HG02870 (cell line): Measurements from ENCODE around the gene XIRP2.
"Not testable (repeated sequence)": the region's sequence is repeated elsewhere in the genome, so short reads cannot be mapped to it uniquely, and the experiment has no call there.

ENCODE experiments used
- ATAC-seq: cut with Tn5 transposase; IDR thresholded peaks from one replicate; pipeline ENCODE4 v1.9.1; 2021; ENCODE audit warnings: mild to moderate bottlenecking, moderate library complexity; ENCODE audit not compliant: unreplicated experiment

The XIRP2 gene

DNA sequence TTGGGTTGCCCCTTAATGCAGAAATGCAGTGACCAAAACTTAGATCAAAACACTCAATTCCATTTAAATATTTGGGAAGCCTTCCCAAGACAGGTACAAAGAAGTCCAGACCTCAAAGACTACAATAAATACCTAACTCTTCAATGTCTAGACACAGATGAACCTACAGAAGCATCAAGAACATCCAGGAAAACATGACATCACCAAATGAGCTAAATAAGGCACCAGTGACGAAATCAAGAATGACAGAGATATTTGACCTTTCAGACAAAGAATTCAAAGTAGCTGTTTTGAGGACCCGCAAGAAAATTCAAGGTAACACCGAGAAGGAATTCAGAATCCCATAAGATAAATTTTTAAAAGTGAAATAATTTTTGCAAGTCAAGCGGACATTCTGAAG lies 140.2 kb downstream of the XIRP2 start:
- no peak for ATAC-seq

DNA sequence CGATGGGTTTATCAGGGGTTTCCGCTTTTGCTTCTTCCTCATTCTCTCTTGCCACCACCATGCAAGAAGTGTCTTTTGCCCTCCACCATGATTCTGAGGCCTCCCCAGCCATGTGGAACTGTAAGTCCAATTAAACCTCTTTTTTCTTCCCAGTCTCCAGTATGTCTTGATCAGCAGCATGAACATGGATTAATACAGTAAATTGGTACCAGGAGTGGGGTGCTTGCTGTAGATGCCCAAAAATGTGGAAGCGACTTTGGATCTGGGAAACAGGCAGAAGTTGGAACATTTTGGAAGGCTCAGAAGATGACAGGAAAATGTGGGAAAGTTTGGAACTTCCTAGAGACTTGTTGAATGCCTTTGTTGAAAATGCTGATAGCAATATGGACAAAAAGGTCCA lies 146.7 kb downstream of the XIRP2 start:
- not testable (repeated sequence) for ATAC-seq

DNA sequence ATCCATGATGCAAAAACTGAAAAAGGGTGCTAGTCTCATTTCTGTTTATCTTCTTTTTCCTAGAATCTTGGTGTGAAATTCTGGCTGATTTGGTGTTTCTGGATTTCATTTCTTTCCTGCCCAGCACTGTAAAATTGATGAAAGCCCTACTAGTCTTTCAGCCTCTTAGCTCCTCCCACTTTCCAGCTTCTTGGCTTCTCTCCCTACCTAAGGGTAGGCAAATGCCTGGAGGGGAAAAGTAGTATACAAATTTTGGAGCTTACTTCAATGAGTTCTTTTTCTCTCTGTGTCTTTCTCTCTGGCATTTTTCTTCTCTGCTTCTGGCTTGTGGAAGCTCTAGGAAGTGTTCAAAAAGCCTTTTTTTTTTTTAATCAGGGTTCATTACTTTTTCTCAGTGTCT lies 160.5 kb downstream of the XIRP2 start:
- ATAC-seq = no peak

DNA sequence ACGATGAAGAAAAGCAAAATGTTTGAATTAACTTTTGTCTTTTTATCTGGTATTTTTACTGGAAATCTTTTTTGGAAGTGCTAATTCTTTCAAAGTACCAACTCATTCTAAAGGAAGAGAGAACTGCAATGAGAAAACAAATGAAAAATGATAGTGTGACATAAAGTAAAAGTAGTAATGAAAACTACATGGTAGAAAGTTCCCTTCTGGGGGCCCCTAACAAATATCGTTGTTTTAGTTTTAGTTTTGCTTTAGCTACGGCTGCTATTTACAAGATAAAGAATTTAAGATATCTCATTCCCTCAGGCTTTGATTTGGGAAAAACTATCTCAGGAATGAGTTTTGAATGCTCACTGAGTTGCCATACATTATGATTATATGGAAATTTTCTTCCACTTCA lies 161.4 kb downstream of the XIRP2 start:
- ATAC-seq = no peak

DNA sequence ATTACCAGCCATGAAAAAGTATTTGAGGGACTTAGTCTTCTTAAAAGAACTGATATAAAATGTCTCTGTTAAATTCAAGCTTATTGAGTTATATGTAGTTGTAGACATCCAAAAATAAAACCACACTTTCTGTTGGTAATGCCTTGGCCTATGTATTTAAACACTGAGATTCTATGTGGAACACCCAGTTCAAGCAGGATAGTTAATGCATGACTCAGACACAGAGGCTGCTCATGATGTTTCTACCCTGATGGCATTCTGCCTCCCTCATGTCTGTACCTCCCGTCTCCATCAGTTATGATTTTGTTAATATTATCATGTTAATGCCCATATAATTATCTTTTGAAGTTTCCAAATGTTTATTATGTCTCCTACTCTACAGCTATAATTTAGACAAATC lies 164.5 kb downstream of the XIRP2 start:
- ATAC-seq = no peak

DNA sequence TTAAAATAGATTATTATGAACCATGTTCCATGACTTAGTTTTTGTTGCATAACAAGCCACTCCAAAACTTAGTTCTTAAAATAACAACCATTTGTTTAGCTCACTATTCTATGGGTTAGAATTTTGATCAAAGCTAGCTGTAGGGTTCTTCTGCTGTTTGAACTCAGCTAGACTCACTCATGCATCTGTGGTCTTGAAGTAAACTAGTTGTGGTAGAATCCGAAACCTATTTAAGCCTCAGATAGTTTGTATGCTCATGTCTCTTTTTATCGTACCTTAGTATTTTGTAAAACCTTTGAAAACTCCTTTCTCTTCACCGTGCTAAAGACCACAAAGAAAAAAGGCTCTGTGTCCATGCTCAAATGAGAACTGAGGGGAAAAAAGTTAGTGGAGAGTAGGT lies 166.6 kb downstream of the XIRP2 start:
- peak; percentile 66 for ATAC-seq

DNA sequence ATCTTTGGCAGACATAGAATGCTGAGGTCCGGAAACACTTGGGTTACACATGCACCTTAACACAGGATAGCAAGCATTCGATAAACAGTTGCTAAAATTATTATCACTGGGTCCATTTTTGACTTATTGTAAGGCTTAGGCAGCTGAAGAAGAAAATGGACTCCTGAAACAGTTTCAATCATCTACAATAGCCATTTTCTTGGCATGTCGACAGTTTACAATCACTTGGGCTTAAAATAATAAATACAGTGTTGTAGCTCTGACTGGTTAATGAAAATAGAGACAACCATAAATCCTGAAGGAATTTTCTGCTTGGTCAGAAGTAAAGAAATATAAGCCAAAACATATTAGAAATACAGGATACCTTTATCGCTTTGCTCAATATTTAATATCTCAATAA lies 169.2 kb downstream of the XIRP2 start:
- no peak for ATAC-seq

DNA sequence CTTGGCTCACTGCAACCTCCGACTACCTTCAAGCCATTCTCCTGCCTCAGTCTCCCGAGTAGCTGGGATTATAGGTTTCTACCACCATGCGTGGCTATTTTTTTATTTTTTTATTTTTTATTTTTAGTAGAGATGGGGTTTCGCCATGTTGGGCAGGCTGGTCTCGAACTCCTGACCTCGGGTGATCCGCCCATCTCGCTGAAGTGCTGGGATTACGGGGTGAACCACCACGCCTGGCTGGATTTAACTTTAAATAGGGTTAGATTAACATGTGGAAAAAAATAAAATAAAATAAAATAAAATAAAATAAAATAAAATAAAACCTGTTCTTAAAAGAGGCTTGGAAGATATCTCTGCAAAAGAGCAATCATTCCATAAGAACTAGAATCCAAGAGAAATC lies 170.9 kb downstream of the XIRP2 start:
- no peak for ATAC-seq

DNA sequence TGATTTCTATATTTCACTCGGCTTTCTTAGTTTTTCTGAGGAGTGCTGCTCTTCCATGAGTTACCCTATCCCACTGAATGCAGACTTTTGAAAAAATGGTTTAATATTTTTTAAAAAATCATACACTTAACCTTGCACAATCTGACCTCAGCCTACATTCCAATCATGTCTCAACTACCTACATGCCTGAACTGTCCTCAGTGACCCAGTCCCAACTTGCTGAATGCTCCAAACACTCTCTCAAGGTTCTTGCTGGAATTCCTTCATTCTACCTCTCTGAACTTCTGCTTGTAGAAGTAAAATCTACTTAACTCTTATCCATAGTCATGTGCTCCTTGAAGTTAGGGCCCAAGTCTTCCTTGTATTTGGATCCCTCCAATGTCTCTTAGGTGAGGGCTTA lies 181.6 kb downstream of the XIRP2 start:
- ATAC-seq = no peak

DNA sequence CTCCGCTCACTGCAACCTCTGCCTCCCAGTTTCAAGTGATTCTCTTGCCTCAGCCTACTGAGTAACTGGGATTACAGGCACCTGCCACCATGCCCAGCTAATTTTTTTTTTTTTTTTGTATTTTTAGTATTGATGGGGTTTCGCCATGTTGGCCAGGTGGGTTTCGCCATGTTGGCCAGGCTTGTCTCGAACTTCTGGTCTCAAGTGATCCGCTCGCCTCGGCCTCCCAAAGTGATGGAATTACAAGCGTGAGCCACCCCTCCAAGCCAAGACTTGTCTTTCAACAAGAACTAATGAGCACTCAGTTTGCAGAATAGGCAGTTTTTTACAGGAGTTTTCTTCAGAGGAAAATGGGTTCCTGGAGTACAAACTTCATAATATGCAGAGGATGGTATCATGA lies 187.4 kb downstream of the XIRP2 start:
- ATAC-seq = not testable (repeated sequence)

DNA sequence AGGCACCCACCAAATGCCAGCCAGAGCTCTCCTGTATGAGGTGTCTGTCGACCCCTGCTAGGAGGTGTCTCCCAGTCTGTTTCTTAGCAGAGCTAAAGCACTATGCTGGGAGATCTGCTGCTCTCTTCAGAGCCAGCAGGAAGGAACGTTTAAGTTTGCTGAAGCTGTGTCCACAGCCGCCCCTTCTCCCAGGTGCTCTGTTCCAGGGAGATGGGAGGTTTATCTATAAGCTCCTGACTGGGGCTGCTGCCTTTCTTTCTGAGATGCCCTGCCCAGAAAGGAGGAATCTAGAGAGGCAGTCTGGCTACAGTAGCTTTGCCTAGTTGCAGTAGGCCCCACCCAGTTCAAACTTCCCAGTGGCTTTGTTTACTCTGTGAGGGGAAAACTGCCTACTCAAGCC lies 210.7 kb downstream of the XIRP2 start:
- ATAC-seq = not testable (repeated sequence)

DNA sequence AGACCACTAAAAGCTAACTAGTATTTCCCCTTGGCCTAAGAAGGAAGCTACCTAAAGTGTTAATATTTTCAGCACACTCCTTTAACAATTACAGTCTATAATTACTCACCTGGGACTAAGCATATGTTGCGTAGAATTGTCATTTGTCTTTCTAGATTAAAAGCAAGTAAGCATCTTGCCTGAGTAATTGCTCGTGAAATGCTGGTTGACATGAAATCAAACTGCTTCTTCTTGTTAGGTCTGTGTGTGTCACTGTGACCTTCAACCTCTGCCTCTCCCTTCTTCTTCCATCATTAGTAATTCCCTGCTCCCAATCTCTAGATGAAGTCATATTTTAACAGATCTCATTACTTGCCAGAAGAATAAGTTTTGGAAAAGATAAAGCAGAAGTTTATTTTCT lies 212.2 kb downstream of the XIRP2 start:
- no peak for ATAC-seq

DNA sequence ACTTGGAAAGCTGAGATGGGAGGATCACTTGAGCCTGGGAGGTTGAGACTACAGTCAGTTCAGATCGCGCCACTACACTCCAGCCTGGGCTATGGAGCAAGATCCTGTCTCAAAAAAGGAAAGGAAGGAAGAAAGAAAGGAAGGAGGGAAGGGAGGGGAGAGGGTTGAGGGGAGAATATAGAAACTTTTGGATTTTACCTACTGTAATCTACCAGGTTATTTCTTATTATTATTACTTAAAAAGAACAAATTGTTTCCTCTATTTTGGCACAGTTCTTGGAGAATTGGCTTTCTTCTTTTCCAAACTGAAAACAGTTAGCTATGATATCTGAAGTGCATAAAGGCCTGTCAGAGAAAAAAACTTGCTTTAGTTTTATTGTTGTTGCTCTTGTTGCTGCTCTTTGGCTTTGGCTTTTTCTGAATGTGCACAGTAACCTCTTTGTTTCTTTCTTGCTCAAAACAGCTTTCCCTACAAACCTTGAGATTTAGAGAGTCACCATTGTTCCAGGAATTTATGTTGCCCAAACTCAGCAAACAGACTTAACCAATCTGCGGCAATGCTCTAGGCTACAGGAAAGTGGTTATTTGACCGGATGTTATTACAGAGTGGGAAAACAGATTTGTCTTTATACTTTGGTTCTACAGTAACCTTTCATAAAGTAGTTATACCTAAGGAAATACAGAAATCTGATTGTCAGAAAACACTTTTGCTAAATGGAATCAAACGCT lies 214.9 kb downstream of the XIRP2 start:
- no peak for ATAC-seq

DNA sequence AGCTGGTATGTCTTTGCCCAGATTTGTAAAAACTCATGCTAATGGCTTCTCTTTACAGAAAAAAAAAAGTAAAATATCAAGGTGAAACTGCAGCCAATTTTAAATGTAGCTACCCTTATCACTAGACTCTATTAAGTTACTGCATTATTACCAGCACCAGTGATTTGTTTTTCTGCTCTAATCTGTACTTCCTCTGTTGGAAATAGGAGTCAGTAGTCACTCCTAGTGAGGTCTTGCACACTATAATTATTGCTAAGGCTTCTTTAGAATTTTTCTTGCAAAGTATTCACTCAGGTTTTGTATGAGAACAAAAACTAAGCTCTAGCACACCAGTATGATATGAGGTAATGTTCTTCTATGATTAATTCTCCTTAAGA lies 215.5 kb downstream of the XIRP2 start:
- no peak for ATAC-seq

DNA sequence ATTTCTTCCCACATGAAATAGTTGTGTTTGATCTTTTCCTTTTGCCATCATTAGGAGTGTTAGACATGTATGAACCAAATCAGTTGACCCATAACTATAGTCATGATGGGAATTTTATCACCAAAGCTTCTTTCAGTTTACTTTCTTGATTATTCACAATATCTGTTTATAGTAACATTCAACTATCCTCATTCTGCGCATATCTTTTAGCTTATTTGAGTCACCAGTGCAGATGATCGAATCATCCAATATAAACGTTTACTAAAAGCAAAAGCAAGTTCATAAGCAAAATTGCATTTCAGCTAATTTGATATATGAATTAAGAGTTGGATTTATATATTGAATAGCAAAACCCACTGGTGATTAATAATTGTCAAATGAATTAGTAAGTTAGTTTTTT lies 216.4 kb downstream of the XIRP2 start:
- no peak for ATAC-seq

DNA sequence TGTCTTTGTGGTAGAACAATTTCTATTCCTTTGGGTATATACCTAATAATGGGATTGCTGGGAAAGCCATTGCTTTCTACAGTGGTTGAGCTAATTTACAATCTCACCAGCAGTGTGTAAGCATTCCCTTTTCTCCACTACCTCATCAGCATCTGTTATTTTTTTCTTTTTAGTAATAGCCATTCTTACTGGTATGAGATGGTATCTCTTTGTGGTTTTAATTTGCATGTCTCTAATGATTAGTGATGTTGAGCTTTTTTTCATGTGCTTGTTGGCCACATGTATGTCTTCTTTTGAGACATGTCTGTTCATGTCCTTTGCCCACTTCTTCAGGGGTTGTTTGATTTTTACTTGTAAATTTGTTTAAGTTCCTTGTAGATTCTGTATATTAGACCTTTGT lies 221.4 kb downstream of the XIRP2 start:
- not testable (repeated sequence) for ATAC-seq

DNA sequence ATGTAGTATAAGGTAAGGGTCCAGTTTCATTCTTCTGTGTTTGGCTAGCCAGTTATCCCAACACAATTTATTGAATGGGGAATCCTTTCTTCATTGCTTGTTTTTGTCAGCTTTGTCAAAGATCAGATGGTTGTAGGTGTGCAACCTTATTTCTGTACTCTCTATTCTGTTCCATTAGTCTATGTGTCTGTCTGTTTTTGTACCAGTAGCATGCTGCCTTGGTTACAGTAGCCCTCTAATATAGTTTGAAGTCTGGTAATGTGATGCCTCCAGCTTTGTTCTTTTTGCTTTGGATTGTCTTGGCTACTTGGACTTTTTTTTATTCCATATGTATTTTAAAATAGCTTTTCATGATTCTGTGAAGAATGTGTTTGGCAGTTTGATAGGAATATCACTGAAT lies 222.1 kb downstream of the XIRP2 start:
- no peak for ATAC-seq

DNA sequence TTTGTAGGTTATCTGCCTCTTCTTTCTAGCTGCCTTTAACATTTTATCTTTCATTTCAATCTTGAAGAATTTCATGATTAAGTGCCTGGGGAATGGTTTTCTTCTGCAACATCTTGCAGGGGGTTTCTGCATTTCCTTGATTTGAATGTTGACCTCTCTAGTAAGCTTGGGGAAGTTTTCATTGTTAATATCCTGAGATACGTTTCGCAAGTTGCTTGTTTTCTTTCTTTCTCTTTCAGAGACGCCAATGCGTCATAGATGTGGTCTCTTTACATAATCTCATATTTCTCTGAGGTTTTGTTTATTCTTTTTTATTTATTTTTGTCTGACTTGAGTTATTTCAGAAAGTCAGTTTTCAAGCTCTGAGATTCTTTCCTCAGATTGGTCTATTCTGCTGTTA lies 225.7 kb downstream of the XIRP2 start:
- no peak for ATAC-seq

DNA sequence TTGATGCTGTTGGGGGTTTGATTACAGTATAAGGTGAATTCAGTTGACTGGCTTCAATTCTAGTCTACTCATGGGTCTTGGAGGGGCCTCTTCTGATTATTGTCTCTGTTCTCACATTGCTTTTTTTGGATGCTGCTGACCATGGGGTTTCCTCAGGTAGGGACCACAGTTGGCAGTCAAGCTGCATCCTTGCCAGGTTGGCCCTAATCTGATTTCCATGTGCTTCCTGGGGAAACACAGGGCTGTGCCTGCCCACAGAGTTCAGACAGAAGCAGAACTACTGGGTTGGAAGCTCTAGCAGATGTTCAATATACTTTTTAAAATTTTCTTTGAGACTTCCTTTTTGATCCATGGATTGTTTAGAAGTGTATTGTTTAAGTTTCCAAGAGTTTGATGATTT lies 227.3 kb downstream of the XIRP2 start:
- no peak for ATAC-seq

DNA sequence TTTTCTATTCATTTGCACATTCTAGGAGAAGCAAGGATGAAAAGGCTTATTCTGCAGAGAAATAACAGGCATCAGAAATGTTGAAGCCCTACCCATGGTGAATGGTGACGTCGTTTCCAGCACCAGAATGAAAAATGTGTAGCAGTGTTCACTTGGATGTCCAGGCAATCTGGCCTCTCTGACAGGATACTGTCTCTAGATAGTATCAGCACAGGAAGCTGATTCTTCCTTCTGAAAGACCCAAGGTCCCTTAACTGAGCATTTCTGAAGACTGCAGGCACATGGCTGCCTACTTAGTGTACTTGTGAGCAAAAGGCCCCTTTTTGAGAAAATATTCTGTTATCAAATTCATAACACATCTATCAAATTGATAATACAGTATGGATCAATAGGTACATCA lies 234.1 kb downstream of the XIRP2 start:
- no peak for ATAC-seq

DNA sequence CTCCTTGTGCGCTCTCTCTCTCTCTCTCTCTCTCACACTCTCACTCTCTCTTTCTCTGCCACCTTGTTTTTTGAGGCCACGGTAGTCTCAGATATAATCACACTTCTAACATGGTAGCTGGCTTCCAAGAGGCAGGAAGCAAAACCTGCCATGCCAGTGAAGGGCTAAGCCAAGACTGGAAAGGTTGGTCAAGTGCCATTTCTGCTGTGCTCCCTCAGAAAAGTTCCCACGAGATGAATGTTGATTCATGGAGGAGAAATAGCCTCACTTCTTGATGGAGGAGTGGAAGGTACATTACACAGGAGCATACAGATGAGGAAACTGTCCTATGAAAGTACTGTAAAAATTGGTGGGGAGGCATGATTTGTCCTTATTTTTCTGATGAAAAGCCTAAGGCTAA lies 237.9 kb downstream of the XIRP2 start:
- no peak for ATAC-seq

DNA sequence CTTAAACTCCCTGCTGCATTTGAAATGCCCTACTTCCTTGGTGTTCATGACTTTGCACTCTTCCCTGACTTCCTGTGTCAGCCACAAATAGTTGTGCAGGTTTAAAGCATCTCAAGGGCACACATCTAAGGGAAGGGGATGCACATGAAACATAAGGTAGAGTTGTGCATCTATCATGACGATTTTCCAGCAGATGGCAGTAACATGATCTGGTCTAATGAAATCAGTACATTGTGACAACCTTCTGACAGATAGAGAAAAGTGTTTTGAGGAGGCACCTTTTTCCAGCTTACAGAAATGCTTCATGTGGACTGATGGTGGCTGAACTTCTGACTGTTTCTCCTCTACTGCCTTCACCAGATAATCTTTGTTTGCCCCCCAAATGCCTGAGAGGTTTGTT lies 238.9 kb downstream of the XIRP2 start:
- ATAC-seq = no peak

DNA sequence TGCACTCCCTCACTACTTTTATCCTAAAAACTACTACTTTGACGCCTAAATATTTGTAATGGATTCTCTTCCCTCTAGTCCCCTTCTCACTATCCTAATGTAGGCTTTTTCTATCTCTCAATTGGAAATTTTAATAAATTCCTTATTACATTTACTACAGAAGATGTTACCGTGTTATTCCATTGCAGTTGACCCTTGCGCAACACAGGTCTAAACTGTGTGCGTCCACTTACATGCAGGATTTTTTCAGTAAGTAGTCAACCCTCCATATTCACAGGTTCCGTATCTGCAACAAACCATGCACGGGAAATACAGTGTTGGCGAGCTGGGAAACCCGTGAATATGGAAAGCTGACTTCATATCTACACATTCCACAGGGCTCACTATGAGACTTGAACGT lies 239.8 kb downstream of the XIRP2 start:
- no peak for ATAC-seq
